GM18951 (cell line): Measurements from ENCODE around the gene DLX4.

Experiments used
- POLR2A ChIP-seq: IDR thresholded peaks from 4 replicates; pipeline ENCODE4 v1.6.1; 2011; ENCODE audit warnings: mild to moderate bottlenecking; ENCODE audit not compliant: insufficient read length, insufficient read depth; ENCODE audit errors: extremely low read depth
- in situ Hi-C: fragments of 300-500 bp; cut with MboI; formaldehyde crosslinking; loops from one replicate; pipeline ENCODE4 v1.12.0; 2022; ENCODE audit warnings: low sequenced_read_pairs, mixed read lengths, inconsistent platforms; ENCODE audit not compliant: unreplicated experiment

Gene DLX4

GRCh38 chr17:49956780-49957179 lies 12.2 kb upstream of the DLX4 start:
- TF ChIP-seq POLR2A: no peak
- in situ Hi-C loops: no loop called here

DNA sequence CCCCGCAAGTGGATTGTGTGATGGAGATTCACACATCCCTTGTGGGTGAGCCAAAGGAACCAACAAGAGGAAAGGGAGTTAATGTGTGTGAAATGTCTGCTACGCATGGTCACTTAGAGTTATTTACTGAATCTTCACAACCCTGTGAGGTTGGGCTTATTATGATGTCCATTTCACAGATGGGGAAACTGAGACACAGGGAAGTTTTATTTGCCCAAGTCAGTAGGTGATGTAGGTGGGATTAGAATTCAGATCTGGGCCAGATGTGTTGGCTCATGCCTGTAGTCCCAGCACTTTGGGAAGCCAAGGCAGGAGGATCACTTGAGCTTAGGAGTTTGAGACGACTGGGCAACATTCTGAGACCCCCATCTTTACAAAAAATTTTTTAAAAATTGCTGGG lies 11.6 kb upstream of the DLX4 start:
- no peak for TF ChIP-seq POLR2A
- in situ Hi-C loops: no loop called here

DNA sequence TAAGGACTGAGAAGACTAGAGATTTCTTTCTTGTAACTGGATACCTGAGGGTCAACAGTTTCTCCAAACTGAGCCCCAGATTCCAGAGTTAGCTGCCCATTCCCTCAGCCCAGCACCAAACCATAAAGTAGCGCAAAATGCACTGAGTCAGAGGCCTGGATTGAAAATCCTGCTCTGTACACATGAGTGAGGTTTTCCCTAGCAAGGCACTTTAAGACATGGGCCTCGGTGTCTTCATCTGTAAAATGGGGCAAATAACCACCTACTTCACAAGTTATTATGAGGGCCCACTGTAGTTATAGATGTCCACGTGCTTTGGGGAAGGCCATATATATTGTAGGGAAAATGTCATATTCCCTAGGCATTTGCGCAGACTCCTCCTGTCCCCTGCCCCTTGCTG lies 10.3 kb upstream of the DLX4 start:
- TF ChIP-seq POLR2A: no peak
- in situ Hi-C loops: no loop called here

GRCh38 chr17:49959183-49959935 lies 9.6 kb upstream of the DLX4 start:
- in situ Hi-C loops: no loop called here
- no peak for TF ChIP-seq POLR2A

- no peak for TF ChIP-seq POLR2A
- in situ Hi-C loops: no loop called here
Observed at GRCh38 chr17:49962599-49963308, 6.2 kb upstream of the DLX4 start.

- TF ChIP-seq POLR2A: no peak
- in situ Hi-C loops: no loop called here
Observed at GRCh38 chr17:49963309-49963625, 5.7 kb upstream of the DLX4 start.

- in situ Hi-C loops: no loop called here
- TF ChIP-seq POLR2A: no peak
Observed at GRCh38 chr17:49963626-49964302, 5.2 kb upstream of the DLX4 start.

- in situ Hi-C loops: no loop called here
- no peak for TF ChIP-seq POLR2A
Observed at GRCh38 chr17:49964303-49964768, 4.7 kb upstream of the DLX4 start.

DNA sequence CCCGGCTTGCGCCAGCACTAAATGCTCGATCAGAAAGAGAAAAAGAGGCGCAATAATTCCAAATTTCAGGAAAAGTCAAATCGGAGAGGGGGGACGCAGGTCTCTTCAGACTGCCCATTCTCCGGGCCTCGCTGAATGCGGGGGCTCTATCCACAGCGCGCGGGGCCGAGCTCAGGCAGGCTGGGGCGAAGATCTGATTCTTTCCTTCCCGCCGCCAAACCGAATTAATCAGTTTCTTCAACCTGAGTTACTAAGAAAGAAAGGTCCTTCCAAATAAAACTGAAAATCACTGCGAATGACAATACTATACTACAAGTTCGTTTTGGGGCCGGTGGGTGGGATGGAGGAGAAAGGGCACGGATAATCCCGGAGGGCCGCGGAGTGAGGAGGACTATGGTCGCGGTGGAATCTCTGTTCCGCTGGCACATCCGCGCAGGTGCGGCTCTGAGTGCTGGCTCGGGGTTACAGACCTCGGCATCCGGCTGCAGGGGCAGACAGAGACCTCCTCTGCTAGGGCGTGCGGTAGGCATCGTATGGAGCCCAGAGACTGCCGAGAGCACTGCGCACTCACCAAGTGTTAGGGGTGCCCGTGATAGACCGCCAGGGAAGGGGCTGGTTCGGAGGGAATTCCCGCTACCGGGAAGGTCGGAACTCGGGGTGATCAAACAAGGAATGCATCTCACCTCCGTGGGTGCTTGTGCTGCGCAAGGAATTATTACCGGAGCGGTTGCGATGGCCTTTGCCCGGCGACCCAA lies 4.0 kb upstream of the DLX4 start:
- TF ChIP-seq POLR2A: no peak
- in situ Hi-C loops: no loop called here

DNA sequence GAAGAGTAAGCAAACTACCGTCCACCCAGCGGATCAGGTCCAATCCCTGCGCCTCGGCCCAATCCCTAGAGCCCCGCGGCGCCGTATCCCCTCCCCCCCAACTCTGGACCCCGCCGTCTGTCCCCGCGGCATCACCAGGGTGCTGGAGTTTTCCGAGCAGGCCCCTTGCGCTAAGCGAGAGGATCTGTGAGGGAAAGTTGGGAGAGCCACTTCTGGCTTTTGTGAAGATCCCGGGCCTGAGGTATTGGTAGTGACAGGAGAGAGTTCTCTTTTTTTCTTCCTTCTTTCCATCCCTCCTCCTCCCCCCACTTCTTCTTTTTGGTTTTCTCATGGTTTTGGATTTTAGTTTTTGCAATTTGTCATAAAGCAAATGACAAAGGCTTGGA lies 3.5 kb upstream of the DLX4 start:
- no peak for TF ChIP-seq POLR2A
- in situ Hi-C loops: no loop called here

- in situ Hi-C loops: no loop called here
- no peak for TF ChIP-seq POLR2A
Observed at GRCh38 chr17:49966767-49967166, 2.2 kb upstream of the DLX4 start.

GRCh38 chr17:49967205-49967604 lies 1.8 kb upstream of the DLX4 start:
- in situ Hi-C loops: no loop called here
- TF ChIP-seq POLR2A: no peak
